GM18498 (cell line): Measurements from ENCODE around the gene SF3A2.

Source experiments
- ATAC-seq: cut with Tn5 transposase; IDR thresholded peaks from one replicate; pipeline ENCODE4 v1.9.1; 2021; ENCODE audit warnings: mild to moderate bottlenecking, moderate library complexity; ENCODE audit not compliant: unreplicated experiment

SF3A2 gene

GRCh38 chr19:2252055-2252796 is 15.6 kb downstream of the SF3A2 start:
- no peak for ATAC-seq

GRCh38 chr19:2252797-2253105 is 16.1 kb downstream of the SF3A2 start:
- no peak for ATAC-seq

DNA sequence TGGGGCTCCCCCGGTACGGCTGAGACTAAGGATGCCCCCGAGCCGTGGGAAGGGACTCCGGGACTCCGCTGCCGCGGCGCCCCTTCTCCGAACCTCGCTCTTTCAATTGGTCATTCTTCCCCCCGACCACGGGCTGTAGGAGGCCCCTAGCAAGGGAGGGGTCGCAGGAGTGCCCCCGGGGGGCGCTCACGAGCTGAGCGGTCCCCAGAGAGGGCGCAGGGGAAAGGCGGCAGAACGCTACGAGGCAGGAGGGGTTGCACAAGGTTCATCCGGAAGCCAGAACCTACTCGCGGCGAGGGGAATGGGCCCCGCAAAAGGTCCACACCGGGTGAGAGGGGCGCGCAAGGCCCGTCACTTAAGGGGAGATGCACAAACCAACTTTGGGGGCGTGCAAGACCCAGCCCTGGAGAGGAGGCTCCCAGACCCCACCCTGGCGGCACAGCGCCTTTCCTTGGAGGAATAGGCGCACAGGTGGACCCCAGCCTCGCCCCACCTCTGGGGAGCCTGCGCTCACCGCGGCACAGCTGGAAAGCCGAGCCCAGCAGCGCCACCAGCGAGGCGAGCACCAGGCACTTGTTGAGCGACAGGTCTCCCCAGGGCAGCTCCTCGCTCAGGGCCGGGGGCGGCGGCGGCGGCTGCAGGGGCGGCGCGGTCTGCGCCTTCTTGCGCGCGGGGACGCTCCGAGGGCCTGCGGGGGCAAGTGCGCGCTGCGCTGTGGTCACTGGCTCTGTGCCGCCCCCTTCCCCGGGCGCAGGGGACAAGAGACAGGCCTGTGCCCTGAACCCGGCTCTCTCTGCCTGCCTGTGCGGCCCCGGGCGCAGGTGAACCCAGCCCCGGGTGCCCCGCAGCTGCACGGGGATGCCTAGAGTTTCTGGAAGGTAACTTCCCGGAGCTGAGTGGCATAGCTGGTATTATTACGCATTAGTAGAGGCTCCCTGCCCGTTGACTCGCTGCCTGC is 16.8 kb downstream of the SF3A2 start:
- no peak for ATAC-seq

GRCh38 chr19:2254064-2254872 is 17.6 kb downstream of the SF3A2 start:
- ATAC-seq = no peak

DNA sequence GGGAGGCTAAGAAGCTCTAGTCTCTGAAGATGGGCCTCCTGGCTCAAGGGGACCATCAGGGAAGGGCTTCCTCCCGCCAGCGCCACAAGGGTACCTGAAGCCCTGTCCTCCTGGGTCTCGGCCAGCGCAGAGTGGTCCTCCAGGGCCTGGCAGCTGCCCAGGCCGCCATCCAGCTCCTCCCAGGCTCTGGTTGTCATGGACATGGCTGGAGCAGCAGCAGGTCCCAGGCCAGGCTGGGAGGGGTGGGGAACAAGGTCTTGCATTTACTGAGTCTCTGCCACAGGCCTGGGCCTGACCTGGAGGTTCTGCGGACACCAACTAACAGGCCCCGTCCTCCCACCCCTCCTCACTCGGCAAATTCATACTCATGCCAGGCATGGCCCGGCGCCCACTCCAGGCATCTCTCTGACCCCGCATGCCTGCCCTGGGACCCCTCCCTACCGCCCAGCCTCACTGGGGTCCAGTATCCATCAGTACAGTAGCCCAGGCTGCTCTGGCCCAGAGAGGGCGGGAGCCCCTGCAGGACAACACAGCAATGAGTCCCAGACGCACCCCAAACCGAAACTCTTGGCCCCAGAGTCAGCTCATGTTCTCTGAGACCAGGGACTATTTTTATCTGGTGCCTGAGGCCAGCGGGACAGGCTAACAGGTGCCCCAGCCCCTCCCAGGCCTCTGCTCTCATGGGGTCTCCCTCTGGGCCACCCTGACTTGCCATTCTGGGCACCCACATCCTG is 18.7 kb downstream of the SF3A2 start:
- no peak for ATAC-seq

DNA sequence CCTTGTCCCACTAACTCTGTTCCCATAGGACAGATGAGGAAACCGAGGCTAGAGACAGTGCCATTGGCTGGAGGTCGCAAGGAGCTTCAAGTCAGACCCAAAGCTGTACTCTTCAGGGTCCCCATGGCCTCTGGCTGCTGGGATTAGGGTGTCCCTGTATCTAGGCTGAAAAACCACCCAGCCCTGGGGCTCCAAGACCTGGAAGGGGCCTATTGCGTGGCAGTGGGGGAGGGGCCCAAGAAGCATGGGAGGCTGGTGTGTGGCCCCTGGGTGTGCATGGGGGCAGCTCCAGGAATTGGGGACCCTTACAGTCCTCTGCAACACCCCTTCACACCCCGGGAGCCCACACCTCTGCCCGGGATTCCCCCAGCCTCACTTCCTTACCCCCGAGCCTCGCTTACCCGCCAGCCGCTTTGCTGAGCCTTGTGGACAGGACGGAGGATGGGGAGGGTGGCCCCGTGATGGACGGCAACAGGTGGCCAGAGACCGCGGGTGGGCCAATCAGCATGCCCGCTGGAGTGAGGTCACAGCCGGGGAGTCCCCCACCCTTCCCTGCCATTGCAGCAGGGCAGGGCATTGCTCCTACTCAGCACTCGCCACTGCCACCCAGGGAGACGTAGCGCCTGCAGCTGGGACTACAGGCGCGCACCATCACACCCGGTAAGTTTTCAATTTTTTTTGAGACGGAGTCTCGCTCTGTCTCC is 19.5 kb downstream of the SF3A2 start, which contains the start of gene JSRP1:
JSRP1 (minus strand) TSS at position 436 of the 704 bp plus-strand sequence. CDS start 1,103 bp downstream, outside the sequence.
- ATAC-seq = no peak

GRCh38 chr19:2259336-2259735 is 22.7 kb downstream of the SF3A2 start:
- no peak for ATAC-seq

DNA sequence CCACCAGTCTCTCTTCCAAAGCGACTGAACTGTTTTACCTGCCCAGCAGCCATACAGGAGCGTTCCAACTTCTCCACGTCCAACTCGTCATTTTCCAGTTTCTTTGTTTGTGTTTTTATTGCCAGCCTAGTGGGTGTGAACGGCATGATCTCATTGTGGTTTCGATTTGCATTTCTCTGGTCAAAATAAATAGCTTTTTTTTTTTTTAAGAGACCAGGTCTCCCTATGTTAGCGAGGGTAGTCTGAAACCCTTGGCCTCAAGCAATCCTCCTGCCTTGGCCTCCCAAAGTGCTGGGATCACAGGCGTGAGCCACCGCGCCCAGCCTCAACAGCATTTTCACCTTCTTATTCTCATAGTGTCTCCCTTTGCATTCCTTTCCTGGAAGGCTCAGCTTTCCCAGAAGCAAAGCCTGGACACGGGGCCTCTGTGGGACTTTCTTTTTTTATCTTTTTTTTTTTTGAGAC is 23.7 kb downstream of the SF3A2 start:
- ATAC-seq = no peak

GRCh38 chr19:2261438-2262172 is 25.0 kb downstream of the SF3A2 start:
- no peak for ATAC-seq

- no peak for ATAC-seq
Measured at GRCh38 chr19:2266183-2266993, 29.8 kb downstream of the SF3A2 start.

GRCh38 chr19:2268480-2268830 is 31.8 kb downstream of the SF3A2 start:
- no peak for ATAC-seq

DNA sequence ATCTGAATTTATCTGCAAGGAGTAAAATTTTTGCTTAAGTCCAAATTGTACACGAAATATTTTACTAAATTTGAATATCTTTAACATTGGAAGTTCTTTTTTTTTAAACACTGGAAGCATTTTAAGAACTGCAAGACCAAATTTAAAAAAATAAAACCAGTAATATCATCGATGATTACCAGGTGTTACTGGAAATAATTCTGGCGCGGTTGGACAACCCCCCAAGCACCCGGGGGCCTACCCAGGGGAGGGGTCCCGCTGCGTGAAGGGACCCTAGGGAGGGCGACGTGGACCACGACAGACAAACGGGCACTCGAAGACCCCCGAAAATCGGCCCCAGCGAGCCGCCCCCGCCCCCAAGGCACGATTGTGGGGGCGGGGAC is 32.2 kb downstream of the SF3A2 start:
- no peak for ATAC-seq

GRCh38 chr19:2269244-2270156 is 32.9 kb downstream of the SF3A2 start:
- ATAC-seq = peak; percentile 68

DNA sequence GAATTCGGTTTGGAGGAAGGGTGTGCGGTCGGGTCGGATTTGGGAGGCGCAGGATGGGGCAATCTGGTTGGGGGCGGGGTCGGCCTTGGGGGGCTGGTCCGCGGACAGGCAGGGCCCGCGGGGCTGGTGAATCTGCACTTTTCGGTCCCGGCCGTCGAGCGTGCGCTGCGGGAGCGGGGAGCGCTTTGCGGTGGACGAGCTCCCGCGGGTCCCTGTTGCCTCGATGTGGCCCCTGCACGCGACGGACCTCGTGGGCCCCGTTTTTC is 33.5 kb downstream of the SF3A2 start:
- ATAC-seq = no peak

GRCh38 chr19:2270423-2271233 is 34.0 kb downstream of the SF3A2 start:
- ATAC-seq = no peak

DNA sequence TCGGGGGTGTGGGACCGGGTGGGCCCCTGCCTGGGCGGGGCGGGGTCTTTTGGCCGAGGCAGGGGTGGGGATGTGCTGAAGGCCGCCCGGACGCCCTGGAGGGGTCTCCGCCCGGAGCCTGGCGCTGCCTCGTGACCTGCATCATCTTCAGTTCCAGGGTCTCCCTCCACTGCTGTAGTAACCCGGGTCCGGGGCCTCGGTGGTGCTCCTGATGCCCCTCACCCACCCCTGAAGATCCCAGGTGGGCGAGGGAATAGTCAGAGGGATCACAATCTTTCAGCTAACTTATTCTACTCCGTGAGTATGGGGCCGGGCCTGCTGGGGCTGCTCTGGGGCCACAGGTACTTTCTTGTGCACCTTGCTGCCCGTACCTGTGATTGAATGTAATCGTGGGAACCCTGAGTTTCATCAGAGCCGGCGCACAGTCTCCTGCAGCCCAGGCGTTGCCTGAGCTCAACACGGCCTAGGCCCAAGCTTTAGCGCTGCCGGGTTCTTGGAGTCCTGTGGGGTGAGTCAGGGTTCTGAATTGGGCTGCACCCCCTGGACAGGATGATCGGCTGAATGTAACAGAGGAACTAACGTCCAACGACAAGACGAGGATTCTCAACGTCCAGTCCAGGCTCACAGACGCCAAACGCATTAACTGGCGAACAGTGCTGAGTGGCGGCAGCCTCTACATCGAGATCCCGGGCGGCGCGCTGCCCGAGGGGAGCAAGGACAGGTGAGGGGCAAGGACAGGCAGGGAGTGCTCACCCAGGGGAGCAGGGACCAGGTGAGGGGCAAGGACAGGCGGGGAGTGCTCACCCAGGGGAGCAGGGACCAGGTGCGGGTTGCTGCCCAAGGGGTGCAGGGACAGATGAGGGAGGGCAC is 34.8 kb downstream of the SF3A2 start:
- no peak for ATAC-seq
